OCI-LY1 (cell line): Measurements from ENCODE around the gene TRPV6.

Experiments
- H2AFZ ChIP-seq: fragments of 200-600 bp; sonication (generic), shearing (Covaris generic); 2 replicates; pipeline ENCODE4 v1.6.0; 2014; ENCODE audit warnings: antibody characterized with exemption, mild to moderate bottlenecking, low read length
- H3F3A ChIP-seq: fragments of 200-600 bp; sonication (generic), shearing (Covaris generic); 2 replicates; pipeline ENCODE4 v1.6.0; 2014; ENCODE audit warnings: mild to moderate bottlenecking, antibody characterized with exemption, low read length, moderate library complexity; ENCODE audit not compliant: insufficient read depth
- H3K27ac ChIP-seq: fragments of 200-600 bp; sonication (generic); 2 replicates; pipeline ENCODE4 v1.5.1; 2014; ENCODE audit warnings: low read length, mixed run types, mild to moderate bottlenecking, low read depth; ENCODE audit not compliant: poor library complexity, severe bottlenecking
- H3K27me3 ChIP-seq: fragments of 200-600 bp; sonication (generic); 2 replicates; pipeline ENCODE4 v1.6.0; 2014; ENCODE audit warnings: antibody characterized with exemption, mild to moderate bottlenecking, low read length, moderate library complexity; ENCODE audit not compliant: insufficient read depth
- H3K36me3 ChIP-seq: fragments of 200-600 bp; sonication (generic); 2 replicates; pipeline ENCODE4 v1.6.1; 2014; ENCODE audit warnings: mild to moderate bottlenecking, antibody characterized with exemption, low read length, moderate library complexity, mixed read lengths; ENCODE audit not compliant: insufficient read depth
- H3K4me1 ChIP-seq: fragments of 200-600 bp; sonication (generic); 2 replicates; pipeline ENCODE4 v1.5.1; 2014; ENCODE audit warnings: mild to moderate bottlenecking, low read length, moderate library complexity; ENCODE audit not compliant: insufficient read depth, severe bottlenecking
- H3K4me2 ChIP-seq: fragments of 200-600 bp; sonication (generic), shearing (Covaris generic); 2 replicates; pipeline ENCODE4 v1.6.1; 2014; ENCODE audit warnings: low read length
- H3K4me3 ChIP-seq: fragments of 200-600 bp; sonication (generic); 2 replicates; pipeline ENCODE4 v1.5.1; 2014; ENCODE audit warnings: low read length, low read depth, mild to moderate bottlenecking, mixed read lengths; ENCODE audit not compliant: poor library complexity, severe bottlenecking
- H3K79me2 ChIP-seq: fragments of 200-600 bp; shearing (Covaris generic); 2 replicates; pipeline ENCODE4 v1.6.1; 2016; ENCODE audit warnings: mixed run types, low read length, mixed read lengths; ENCODE audit not compliant: insufficient read depth
- H3K9ac ChIP-seq: fragments of 200-600 bp; sonication (generic), shearing (Covaris generic); 2 replicates; pipeline ENCODE4 v1.6.1; 2014; ENCODE audit warnings: mild to moderate bottlenecking, low read length, mixed read lengths
- H3K9me2 ChIP-seq: fragments of 200-600 bp; sonication (generic), shearing (Covaris generic); 2 replicates; pipeline ENCODE4 v1.6.1; 2014; ENCODE audit warnings: low read depth, mild to moderate bottlenecking, low read length, mixed read lengths
- H3K9me3 ChIP-seq: fragments of 200-600 bp; shearing (Covaris generic); 2 replicates; pipeline ENCODE4 v1.6.1; 2014; ENCODE audit warnings: low read length, mixed read lengths
- H4K20me1 ChIP-seq: fragments of 200-600 bp; sonication (generic), shearing (Covaris generic); 2 replicates; pipeline ENCODE4 v1.6.0; 2016; ENCODE audit warnings: mild to moderate bottlenecking, low read length; ENCODE audit not compliant: insufficient read depth
- CTCF ChIP-seq: fragments of 200-600 bp; sonication (generic), shearing (Covaris generic); IDR thresholded peaks from 2 replicates; pipeline ENCODE4 v1.5.1; 2017; ENCODE audit warnings: mild to moderate bottlenecking, antibody characterized with exemption, low read length, moderate library complexity, mixed read lengths
- EZH2 ChIP-seq: fragments of 200-600 bp; sonication (generic), shearing (Covaris generic); IDR thresholded peaks from 2 replicates; pipeline ENCODE4 v1.8.0; 2017; ENCODE audit warnings: borderline replicate concordance, mixed run types, mild to moderate bottlenecking, antibody characterized with exemption, low read length, moderate library complexity, mixed read lengths

The TRPV6 gene

DNA sequence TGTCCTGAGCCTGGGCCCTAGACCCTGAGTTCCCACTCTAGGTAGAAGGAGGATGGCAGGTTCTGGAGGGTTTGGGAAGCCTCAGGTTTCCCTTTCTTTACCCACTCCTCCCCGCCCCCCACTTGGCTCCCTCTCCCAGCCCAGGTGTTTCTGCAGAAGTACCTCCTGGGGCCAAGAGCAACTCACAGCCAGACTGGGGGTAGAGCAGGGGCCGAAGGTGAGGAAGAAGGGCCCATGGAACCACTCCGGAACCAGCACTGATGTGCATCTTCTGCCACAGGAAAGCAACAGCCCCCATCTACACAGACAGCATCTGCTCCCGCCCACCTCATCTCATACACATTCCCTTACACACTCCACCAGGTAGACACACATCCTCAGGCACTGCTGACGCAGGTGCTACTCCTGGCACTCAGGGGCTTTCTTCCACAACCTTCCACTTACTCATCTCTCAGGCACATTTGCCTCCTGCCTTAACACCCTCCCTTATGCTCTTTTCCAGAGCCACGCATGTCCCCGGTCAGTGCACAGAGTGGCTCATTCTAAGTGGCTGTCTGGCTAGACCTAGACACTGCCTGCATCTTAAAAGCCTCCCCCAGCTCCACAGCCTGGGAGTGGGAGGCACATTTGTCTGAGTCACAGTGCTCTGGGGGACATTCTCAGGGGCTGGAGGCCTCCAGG is 28.8 kb downstream of the TRPV6 start:
- H2AFZ ChIP-seq: no peak overlapping the region
- H3K4me1 ChIP-seq: peaks cover 7% of the 10 kb centered on the region
- no peaks in the 10 kb centered on the region for H3K9me3 ChIP-seq
- no peaks in the 10 kb centered on the region for H4K20me1 ChIP-seq
- H3K27me3 ChIP-seq: no peaks in the 10 kb centered on the region; the same call in 1 of the 2 replicates
- H3F3A ChIP-seq: no peaks in the 10 kb centered on the region
- no peak for TF ChIP-seq EZH2
- no peak for TF ChIP-seq CTCF
- H3K27ac ChIP-seq: no peak overlapping the region
- no peaks in the 10 kb centered on the region for H3K9me2 ChIP-seq
- no peak overlapping the region for H3K9ac ChIP-seq
- H3K4me3 ChIP-seq: no peak overlapping the region
- H3K36me3 ChIP-seq: no peaks in the 10 kb centered on the region
- H3K79me2 ChIP-seq: no peaks in the 10 kb centered on the region
- no peak overlapping the region for H3K4me2 ChIP-seq

DNA sequence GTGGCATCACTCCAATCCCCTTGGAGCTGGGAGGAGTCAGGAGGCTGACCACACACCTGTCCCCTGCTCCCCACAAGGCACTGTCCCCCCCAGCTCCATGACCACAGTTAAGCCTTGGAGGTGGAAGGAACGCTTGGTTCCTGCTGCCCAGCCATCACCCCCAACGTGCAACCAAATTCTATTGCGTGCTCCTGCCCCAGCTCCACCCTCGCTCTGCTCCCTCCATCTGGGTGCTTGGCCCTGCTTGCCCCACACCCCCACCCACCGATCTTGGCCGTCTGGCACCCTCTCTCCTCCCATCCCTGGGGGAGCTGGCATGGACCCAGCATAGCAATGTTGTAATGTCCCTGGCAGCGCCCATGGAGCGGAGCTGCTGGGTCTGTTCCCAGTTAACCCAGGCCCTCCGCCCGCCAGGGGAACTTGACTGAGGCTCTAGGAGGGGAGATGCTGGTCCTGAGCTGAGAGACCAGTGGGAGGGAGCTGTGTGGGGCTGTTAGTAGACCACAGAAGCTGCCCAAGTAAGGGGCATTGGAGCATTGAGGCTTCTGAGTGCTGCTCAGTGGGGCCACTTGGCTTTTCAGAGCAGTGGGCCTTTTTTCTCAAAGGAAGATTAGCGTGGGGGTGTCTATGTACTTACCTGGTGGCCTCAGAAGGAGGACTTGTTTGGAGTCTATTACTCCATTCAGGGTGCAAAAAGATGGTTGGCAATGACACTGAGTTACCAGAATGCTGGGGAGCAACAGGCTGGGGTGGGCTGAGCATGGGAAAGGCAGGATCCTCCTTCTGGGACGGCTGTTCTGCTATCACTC is 29.6 kb downstream of the TRPV6 start:
- H3K27ac ChIP-seq: no peak overlapping the region
- H3K9me2 ChIP-seq: no peaks in the 10 kb centered on the region
- no peaks in the 10 kb centered on the region for H3K9me3 ChIP-seq
- no peaks in the 10 kb centered on the region for H3K79me2 ChIP-seq
- H3K4me2 ChIP-seq: no peak overlapping the region
- no peaks in the 10 kb centered on the region for H3F3A ChIP-seq
- no peak overlapping the region for H2AFZ ChIP-seq
- no peak overlapping the region for H3K9ac ChIP-seq
- H3K4me3 ChIP-seq: no peak overlapping the region
- TF ChIP-seq EZH2: no peak
- TF ChIP-seq CTCF: no peak
- no peaks in the 10 kb centered on the region for H3K36me3 ChIP-seq
- H3K27me3 ChIP-seq: no peaks in the 10 kb centered on the region
- H3K4me1 ChIP-seq: peaks cover 7% of the 10 kb centered on the region
- no peaks in the 10 kb centered on the region for H4K20me1 ChIP-seq

- Histone ChIP-seq H3K4me2 (peak overlapping the region; percentile 67), H3K9ac (peak overlapping the region; percentile 41; the same call in 1 of the 2 replicates), H3K9me3 (no peaks in the 10 kb centered on the region), H3K4me3 (peak overlapping the region; percentile 69), H3K9me2 (no peaks in the 10 kb centered on the region), H3F3A (no peaks in the 10 kb centered on the region), H3K27ac (no peak overlapping the region), H3K27me3 (no peaks in the 10 kb centered on the region), H4K20me1 (no peaks in the 10 kb centered on the region), H2AFZ (no peak overlapping the region), H3K4me1 (peaks cover 7% of the 10 kb centered on the region), H3K36me3 (no peaks in the 10 kb centered on the region), H3K79me2 (no peaks in the 10 kb centered on the region)
- no peak for TF ChIP-seq CTCF
- TF ChIP-seq EZH2: no peak
Measured at GRCh38 chr7:142855114-142855743, 30.3 kb downstream of the TRPV6 start.
